ENCODE results near the gene SNX33. TPM values are rescaled to one million over a fixed set of nuclear protein-coding genes. Genes with fewer than 3 reads are reported as not detected.

Gene SNX33
- total RNA-seq, 4 donors from 2014 or later, result 27.8 to 47.6 (median 40.1) TPM

DNA sequence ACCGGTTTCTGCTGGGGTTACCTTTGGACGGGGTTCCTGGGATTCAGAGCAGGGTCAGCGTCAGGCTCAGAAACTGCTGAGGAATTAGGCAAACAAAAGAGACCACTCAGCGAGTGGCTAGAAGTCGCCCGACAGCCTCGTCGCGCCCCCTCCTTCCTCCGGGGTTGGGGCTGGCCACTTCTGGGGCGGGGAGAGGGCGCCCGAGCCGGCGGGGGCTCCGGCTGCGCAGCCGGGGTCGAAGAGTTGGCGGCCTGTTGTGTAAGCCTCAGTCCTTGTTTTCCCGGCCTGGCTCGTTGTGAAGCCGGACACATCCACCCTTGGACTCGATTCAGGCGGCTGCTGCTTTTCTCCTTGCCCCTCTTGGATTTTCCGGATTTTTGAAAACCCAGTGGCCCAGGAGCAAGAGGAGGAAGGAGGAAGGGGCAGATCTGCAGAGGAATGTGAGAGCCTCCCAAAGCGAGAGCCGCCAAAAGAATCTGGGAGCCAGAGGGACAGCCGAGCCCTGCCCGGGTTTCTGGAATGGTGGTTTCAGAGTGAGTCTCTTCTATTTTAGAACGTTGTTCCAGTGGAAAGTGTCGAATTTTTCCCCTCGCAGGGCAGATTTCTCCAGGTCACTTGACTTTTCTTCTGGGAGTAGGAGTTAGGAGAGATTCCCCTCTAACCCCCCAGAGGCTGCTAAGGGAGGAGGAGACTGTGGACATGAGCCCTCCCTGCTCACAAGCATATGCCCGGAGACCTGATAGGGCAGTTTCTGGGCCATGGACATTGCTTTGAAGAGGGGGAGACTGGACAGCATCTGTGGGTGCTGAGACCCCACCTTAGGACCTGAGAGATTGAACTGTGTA is 666 bp downstream of the SNX33 start:
- peak overlapping the region; percentile 89 to 97 (median 95) for H3K27ac ChIP-seq (replicated peaks in 1 of 4)
- no peaks in the 10 kb centered on the region for H3K27me3 ChIP-seq
- H3K4me1 ChIP-seq, result peaks cover 58 to 68% (median 63%) of the 10 kb centered on the region in 4 donors
- 6% methylated on average over 28 of the region's 34 CpGs for WGBS
- intact Hi-C loops (cut with DNase I), result loop anchor here (10.0 kb wide), 1 partner anchor 284 kb away; the partner anchor contains the start of gene MAN2C1
- H3K9me3 ChIP-seq, result no peaks in the 10 kb centered on the region
- no peak for DNase-seq (ENCODE audit: extremely low spot score)
- H3K36me3 ChIP-seq, result peaks cover 0 to 23% (median 3%) of the 10 kb centered on the region in 4 donors
- H3K4me3 ChIP-seq, result peak overlapping the region; percentile 71 to 89 (median 84)
- TF ChIP-seq POLR2A (IDR thresholded peaks at IDR 0.05; ENCODE audit: low read depth) (no peak), POLR2AphosphoS5 (IDR thresholded peaks at IDR 0.05) (peak; percentile 12 to 21)
- TF ChIP-seq, protein P1, sequence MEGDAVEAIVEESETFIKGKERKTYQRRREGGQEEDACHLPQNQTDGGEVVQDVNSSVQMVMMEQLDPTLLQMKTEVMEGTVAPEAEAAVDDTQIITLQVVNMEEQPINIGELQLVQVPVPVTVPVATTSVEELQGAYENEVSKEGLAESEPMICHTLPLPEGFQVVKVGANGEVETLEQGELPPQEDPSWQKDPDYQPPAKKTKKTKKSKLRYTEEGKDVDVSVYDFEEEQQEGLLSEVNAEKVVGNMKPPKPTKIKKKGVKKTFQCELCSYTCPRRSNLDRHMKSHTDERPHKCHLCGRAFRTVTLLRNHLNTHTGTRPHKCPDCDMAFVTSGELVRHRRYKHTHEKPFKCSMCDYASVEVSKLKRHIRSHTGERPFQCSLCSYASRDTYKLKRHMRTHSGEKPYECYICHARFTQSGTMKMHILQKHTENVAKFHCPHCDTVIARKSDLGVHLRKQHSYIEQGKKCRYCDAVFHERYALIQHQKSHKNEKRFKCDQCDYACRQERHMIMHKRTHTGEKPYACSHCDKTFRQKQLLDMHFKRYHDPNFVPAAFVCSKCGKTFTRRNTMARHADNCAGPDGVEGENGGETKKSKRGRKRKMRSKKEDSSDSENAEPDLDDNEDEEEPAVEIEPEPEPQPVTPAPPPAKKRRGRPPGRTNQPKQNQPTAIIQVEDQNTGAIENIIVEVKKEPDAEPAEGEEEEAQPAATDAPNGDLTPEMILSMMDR (IDR thresholded peaks at IDR 0.05), result no peak

DNA sequence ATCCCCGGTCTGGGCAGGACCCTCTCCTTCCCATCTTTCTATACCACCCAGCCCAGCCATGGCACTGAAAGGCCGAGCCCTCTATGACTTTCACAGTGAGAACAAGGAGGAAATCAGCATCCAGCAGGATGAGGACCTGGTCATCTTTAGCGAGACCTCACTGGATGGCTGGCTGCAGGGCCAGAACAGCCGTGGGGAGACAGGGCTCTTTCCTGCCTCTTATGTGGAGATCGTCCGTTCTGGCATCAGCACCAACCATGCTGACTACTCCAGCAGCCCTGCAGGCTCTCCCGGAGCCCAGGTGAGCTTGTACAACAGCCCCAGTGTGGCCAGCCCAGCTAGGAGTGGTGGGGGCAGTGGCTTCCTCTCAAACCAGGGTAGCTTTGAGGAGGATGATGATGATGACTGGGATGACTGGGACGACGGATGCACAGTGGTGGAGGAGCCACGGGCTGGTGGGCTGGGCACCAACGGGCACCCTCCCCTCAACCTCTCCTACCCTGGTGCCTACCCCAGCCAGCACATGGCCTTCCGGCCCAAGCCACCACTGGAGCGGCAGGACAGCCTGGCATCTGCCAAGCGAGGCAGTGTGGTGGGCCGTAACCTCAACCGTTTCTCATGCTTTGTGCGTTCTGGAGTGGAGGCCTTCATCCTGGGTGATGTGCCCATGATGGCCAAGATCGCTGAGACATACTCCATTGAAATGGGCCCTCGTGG is 1.5 kb downstream of the SNX33 start:
- no peak for TF ChIP-seq EP300 (IDR thresholded peaks at IDR 0.05)
- no peak for TF ChIP-seq POLR2A (IDR thresholded peaks at IDR 0.05; ENCODE audit: low read depth)
- WGBS, result 81% methylated on average over 3 of the region's 19 CpGs
- peak overlapping the region; percentile 71 to 89 (median 84) for H3K4me3 ChIP-seq
- H3K4me1 ChIP-seq, result peaks cover 65 to 76% (median 71%) of the 10 kb centered on the region in 4 donors
- no peaks in the 10 kb centered on the region for H3K27me3 ChIP-seq
- no peaks in the 10 kb centered on the region for H3K9me3 ChIP-seq
- intact Hi-C loops (cut with DNase I), result loop anchor here (10.0 kb wide), 1 partner anchor 284 kb away; the partner anchor contains the start of gene MAN2C1
- peaks cover 0 to 25% (median 4%) of the 10 kb centered on the region in 4 donors for H3K36me3 ChIP-seq
- DNase-seq (ENCODE audit: extremely low spot score), result no peak
- H3K27ac ChIP-seq (replicated peaks in 1 of 4), result peak overlapping the region; percentile 89 to 97 (median 95)

DNA sequence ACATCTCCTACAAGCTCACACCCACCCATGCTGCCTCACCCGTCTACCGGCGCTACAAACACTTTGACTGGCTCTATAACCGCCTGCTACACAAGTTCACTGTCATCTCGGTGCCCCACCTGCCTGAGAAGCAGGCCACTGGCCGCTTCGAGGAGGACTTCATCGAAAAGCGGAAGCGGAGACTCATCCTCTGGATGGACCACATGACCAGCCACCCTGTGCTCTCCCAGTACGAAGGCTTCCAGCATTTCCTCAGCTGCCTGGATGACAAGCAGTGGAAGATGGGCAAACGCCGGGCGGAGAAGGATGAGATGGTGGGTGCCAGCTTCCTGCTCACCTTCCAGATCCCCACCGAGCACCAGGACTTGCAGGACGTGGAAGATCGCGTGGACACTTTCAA is 2.1 kb downstream of the SNX33 start:
- peak overlapping the region; percentile 71 to 89 (median 84) for H3K4me3 ChIP-seq
- TF ChIP-seq, protein P1 (IDR thresholded peaks at IDR 0.05), result no peak
- TF ChIP-seq EP300 (IDR thresholded peaks at IDR 0.05) (no peak), POLR2A (IDR thresholded peaks at IDR 0.05; ENCODE audit: low read depth) (no peak), POLR2AphosphoS5 (IDR thresholded peaks at IDR 0.05) (no peak)
- H3K36me3 ChIP-seq, result peaks cover 0 to 30% (median 7%) of the 10 kb centered on the region in 4 donors
- 91% methylated on average over 14 of the region's 18 CpGs for WGBS
- H3K9me3 ChIP-seq, result no peaks in the 10 kb centered on the region
- intact Hi-C loops (cut with DNase I), result loop anchor here (10.0 kb wide), 1 partner anchor 285 kb away; the partner anchor contains the start of gene MAN2C1
- peak overlapping the region; percentile 2 to 97 (median 58) for H3K27ac ChIP-seq (replicated peaks in 1 of 4)
- DNase-seq (ENCODE audit: extremely low spot score), result no peak
- no peaks in the 10 kb centered on the region for H3K27me3 ChIP-seq
- peaks cover 70 to 83% (median 77%) of the 10 kb centered on the region in 4 donors for H3K4me1 ChIP-seq

DNA sequence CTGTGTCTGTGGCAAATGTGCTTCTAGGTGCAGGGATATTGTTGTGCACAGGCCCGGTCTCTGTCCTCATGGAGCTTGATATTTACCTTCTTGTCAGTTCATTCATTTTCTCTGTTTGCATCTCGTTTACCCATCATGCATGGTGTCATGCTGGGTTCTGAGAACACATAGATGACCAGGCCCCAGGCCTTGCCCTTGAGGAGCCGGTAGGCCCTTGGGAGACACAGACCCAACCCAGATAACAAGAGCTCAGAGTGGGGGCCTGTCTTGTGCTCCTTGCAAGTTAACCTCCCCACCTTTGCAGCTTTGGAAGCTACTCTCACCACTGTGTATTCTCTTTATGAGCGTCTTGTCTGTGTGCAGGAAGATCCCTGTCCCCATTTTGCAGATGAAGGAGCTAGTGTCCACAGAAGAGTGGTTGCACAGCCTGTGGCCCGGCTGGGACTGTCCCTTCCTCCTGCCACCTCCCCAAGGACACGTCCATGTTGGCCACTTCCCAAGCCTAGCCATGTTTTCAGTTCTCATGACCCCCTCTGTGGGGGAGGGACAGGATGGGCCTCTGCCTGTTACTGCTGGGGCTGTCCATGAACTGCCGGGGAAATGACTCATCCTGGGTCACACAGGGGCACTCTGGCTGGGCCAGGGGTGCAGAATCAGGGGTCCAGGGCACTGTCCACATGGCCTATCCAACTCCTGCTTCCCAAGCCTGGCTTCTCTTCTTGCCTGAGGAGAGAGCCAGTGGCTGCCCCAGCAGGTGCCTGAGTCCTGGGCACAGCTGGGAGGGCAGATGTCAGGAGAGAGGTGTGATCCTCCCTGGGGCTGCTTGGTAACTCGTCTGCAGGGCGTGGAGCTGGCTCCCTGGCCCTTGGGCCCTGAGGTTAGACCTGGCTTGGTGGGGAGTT is 3.4 kb downstream of the SNX33 start:
- Histone ChIP-seq H3K4me3 (peak overlapping the region; percentile 71 to 89 (median 84)), H3K27ac (replicated peaks in 1 of 4) (peak overlapping the region; percentile 60 to 95 (median 68)), H3K36me3 (peaks cover 0 to 42% (median 16%) of the 10 kb centered on the region in 4 donors), H3K4me1 (peaks cover 78 to 89% (median 84%) of the 10 kb centered on the region in 4 donors), H3K27me3 (no peaks in the 10 kb centered on the region), H3K9me3 (no peaks in the 10 kb centered on the region)
- TF ChIP-seq POLR2AphosphoS5 (IDR thresholded peaks at IDR 0.05) (peak; percentile 27 to 41), EP300 (IDR thresholded peaks at IDR 0.05) (no peak)
- no peak for DNase-seq (ENCODE audit: extremely low spot score)
- 47% methylated on average over 7 of the region's 9 CpGs for WGBS
- intact Hi-C loops (cut with DNase I), result no loop called here
